Right atrium auricular region (tissue), 2 donors: Measurements from ENCODE around the gene PDE4D. TPM values are rescaled to one million over a fixed set of nuclear protein-coding genes. Genes with fewer than 3 reads are reported as not detected.
A peak's percentile ranks its signal among the peaks of the same experiment; 100 is the strongest.

Source experiments
- DNase-seq: peaks from one replicate; pipeline ENCODE4 v3.0.0-alpha.2; 2019; ENCODE audit warnings: low spot score
- H3K27ac ChIP-seq, 2 donors: fragments of 200-600 bp; sonication (generic); 1 replicate in 1 of 2; 2 replicates in 1 of 2; pipeline ENCODE4 v1.5.1; 2016 to 2019
- H3K27me3 ChIP-seq, 2 donors: fragments of 200-600 bp; sonication (generic); one replicate each; pipeline versions ENCODE4 v1.5.1 to v1.6.0; 2017 to 2019
- H3K36me3 ChIP-seq: fragments of 200-600 bp; sonication (generic); one replicate; pipeline ENCODE4 v1.5.1; 2016
- H3K4me1 ChIP-seq, 2 donors: fragments of 200-600 bp; sonication (generic); one replicate each; pipeline versions ENCODE4 v1.5.1 to v1.6.0; 2017 to 2019
- H3K4me3 ChIP-seq, 2 donors: fragments of 200-600 bp; sonication (generic); 1 replicate in 1 of 2; 2 replicates in 1 of 2; pipeline ENCODE4 v1.5.1; 2017 to 2019; ENCODE audit warnings: mild to moderate bottlenecking in 1 of 2, moderate library complexity in 1 of 2
- H3K9me3 ChIP-seq, 2 donors: fragments of 200-600 bp; sonication (generic); one replicate each; pipeline ENCODE4 v1.5.1; 2019
- CTCF ChIP-seq, 2 donors: fragments of 200-600 bp; sonication (generic); IDR thresholded peaks; one replicate each; pipeline ENCODE4 v1.5.1; 2019; ENCODE audit warnings: antibody characterized with exemption in 2 of 2
- total RNA-seq, 2 donors: library from RNA; depleted of rRNA; stranded (reverse); fragments of >200 nt; gene quantifications; one replicate each; pipeline ENCODE4 v1.1.0, GENCODE V29; 2016

PDE4D gene
- total RNA-seq, 2 donors from 2014 or later, result 43.3 to 44.0 TPM

- Histone ChIP-seq H3K4me3 (no peak overlapping the region), H3K27ac (no peak overlapping the region), H3K27me3 (no peaks in the 10 kb centered on the region), H3K4me1 (peaks cover 0 to 5% of the 10 kb centered on the region in 2 donors), H3K9me3 (no peaks in the 10 kb centered on the region), H3K36me3 (no peaks in the 10 kb centered on the region)
- TF ChIP-seq CTCF (IDR thresholded peaks at IDR 0.05), result no peak
- no peak for DNase-seq
These were observed 302.4 kb downstream of the PDE4D start for GRCh38 chr5:59591162-59591561.

GRCh38 chr5:59588922-59589321 is 304.6 kb downstream of the PDE4D start:
- DNase-seq, result no peak
- no peaks in the 10 kb centered on the region for H3K36me3 ChIP-seq
- no peaks in the 10 kb centered on the region for H3K9me3 ChIP-seq
- H3K27ac ChIP-seq, result no peak overlapping the region
- peaks cover 0 to 5% of the 10 kb centered on the region in 2 donors for H3K4me1 ChIP-seq
- H3K4me3 ChIP-seq, result no peak overlapping the region
- no peaks in the 10 kb centered on the region for H3K27me3 ChIP-seq
- TF ChIP-seq CTCF (IDR thresholded peaks at IDR 0.05), result no peak

DNA sequence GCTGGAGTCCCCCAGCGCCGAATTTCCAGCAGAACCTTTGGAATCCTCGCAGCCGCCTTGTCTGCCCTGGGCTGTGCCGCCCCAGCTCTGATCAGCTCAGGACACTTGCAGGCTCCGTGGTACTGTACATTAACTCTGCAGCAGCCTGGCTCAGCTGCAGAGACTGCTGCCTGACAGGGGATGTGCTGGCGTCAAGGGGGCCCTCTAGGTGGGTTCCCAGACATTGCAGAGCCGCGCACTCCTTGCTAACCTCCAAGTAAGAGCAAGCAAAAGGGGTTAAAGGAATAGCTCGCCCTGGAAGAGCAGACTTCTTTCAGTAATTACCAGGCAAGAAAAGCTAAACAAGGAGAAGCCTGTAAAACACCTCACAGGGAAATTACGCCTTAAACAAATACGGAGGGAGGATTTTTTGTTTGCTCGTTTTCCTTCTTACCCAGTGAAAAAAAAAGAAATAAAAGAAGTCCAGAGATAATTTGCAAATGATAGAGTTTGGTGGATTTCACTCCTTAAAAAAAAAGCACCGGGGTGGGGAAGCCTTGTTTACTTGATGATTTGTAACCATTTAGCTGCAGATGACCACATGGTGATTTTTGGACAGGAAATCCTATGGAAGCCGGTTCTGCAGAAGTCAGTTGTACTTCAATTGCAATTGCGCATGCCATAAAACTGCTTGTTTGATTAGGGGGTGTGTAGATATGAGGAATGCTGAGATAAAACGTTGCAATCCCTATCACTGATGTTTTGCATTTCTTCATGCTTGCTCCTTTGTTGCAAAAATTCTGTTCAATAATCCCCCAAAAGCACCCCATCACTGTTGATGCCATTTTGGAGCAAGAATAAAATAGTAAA is 305.8 kb downstream of the PDE4D start:
- Histone ChIP-seq H3K36me3 (no peaks in the 10 kb centered on the region), H3K4me3 (peak overlapping the region in 1 of 2 donors; percentile 26), H3K27ac (no peak overlapping the region), H3K4me1 (peaks cover 0 to 5% of the 10 kb centered on the region in 2 donors), H3K27me3 (no peaks in the 10 kb centered on the region), H3K9me3 (no peaks in the 10 kb centered on the region)
- peak; percentile 60 for DNase-seq
- peak in 1 of 2 donors; percentile 29 for TF ChIP-seq CTCF (IDR thresholded peaks at IDR 0.05)

- no peak for DNase-seq
- Histone ChIP-seq H3K27ac (no peak overlapping the region), H3K4me3 (no peak overlapping the region), H3K36me3 (no peaks in the 10 kb centered on the region), H3K27me3 (no peaks in the 10 kb centered on the region), H3K9me3 (no peaks in the 10 kb centered on the region), H3K4me1 (peaks cover 0 to 5% of the 10 kb centered on the region in 2 donors)
- TF ChIP-seq CTCF (IDR thresholded peaks at IDR 0.05), result no peak
These were observed 306.7 kb downstream of the PDE4D start for GRCh38 chr5:59586841-59587240.

DNA sequence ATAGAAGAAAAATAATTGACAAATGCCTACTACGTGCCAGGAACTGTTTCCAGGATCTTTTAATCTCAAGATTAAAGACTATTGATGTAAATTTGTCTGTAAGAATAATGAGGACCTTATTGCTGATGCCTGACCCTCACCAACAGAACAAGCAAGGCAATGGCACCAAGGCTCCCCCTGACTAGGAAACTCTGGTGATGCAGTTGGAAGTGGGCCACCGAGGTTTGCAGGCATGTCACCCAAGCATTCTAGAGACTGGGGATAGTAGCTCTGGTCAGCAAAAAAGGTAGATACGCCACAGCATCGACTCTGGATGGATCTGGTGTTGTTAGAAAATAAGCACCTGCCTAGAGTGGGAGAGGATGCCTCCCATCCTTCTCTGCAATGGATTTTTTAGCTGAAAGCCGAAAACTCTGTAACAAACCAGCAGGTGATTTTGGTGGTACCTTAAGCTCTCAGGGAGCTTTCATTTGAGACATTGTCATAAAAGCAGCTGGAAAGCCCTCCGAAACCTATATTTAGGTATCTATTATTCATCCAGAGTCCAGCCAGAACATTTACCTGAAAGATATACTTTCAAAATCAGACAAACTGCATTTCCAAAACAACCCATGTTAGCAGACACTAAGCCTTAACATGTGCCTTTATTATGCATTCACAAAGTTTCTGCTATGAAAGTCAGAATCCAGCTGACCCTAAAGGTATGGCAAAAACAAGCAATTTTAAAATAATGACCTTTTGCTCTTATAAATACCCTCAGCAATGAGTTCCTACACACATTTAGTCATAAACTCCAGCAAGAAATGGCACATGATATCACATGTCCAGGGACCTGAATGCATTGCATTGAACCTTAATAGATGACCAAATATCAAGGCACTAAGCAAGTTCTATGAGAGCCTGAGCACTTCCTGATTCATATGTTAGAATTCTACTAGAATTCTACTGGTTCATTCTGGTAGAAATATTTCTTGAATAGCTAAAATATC is 308.4 kb downstream of the PDE4D start:
- no peaks in the 10 kb centered on the region for H3K9me3 ChIP-seq
- DNase-seq, result no peak
- TF ChIP-seq CTCF (IDR thresholded peaks at IDR 0.05), result no peak
- H3K27ac ChIP-seq, result no peak overlapping the region
- H3K4me3 ChIP-seq, result no peak overlapping the region
- H3K27me3 ChIP-seq, result no peaks in the 10 kb centered on the region
- H3K36me3 ChIP-seq, result no peaks in the 10 kb centered on the region
- H3K4me1 ChIP-seq, result peaks cover 0 to 5% of the 10 kb centered on the region in 2 donors
